HG03575 (cell line): Measurements from ENCODE around the gene PMPCA.

ENCODE experiments used
- ATAC-seq: cut with Tn5 transposase; IDR thresholded peaks from one replicate; pipeline ENCODE4 v1.9.1; 2021; ENCODE audit not compliant: unreplicated experiment, insufficient number of reproducible peaks, low FRiP score; ENCODE audit errors: extremely low read depth

PMPCA gene

DNA sequence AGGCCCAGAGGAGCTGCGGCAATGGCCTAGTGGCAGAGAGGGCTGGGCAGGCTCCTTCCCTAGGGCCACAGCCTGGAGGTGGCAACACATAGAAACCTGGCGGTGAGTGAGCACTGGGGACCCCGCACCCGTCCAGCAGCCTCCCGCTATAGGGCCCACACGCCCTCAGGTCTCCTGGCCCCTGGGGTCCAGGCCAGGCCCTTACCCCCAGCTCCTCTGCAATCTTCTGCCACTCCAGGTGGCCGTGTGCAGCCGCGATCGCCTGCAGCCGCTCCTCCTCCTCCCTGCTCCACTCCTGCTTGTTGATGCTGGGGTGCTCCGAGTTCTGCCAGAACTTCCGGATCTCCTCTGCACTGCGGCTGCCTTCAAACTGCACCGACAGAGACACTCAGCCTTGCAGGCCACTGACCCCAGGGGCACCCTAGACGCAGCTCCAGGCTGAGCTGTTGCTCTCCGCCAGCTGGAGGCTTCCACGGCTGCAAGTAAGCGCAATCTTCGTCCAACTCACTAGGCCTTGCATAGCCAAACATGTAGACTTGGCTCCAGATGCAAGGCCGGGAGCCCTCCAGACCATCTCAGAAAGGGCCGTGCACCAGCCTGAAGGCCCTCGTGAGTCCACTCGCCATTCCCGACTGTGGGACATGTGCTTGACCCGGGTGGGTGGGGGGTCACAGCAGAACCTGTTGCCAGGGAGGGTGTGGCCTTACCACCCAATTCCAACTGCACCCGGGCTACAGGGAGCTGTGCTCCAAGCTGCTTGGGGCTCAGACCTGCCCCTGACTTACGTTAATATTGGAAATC is 18.5 kb upstream of the PMPCA start:
- no peak for ATAC-seq

DNA sequence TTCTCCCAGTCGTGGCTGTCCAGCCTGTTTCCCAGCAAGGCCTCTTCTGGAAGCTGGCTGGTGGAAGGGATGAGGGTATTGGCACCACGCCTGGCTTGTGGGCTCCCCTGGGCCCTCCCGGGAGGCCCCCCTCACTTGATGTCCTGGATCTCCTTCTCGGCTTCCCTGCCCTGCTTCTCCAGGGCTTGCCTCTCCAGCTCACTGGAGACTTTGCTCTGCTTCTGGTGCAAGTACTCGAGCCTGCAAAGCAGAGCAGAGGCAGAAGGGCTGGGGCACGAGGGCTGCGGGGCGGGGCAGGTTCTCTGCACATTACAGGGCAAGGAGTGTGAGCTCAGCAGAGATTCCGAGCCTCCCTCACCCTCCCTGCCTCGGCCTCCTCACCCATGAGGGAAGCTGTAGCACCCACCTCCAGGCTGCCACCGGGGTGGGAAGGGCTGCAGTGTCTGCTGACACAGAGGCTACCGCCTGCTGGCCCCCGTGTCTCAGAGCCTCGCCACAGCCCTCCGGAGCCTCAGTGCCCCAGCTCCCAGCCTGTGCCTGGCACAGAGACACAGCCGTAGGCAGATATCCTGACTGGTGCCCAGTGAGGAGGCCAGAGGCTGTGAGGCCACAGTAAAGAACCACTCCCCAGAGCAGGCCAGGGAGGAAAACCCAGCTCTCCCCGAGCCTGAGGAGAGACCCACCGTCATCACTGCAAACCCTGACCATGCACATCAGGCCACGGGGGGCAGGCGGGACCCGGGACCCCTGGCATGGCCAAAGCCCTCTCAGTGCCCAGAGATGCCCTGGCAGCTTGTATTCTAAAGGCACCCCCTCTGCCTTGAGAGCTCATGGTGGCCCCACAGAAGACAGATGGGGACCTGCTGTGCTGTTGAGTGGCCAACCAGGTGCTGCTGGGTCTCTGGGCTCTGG is 17.7 kb upstream of the PMPCA start:
- no peak for ATAC-seq

DNA sequence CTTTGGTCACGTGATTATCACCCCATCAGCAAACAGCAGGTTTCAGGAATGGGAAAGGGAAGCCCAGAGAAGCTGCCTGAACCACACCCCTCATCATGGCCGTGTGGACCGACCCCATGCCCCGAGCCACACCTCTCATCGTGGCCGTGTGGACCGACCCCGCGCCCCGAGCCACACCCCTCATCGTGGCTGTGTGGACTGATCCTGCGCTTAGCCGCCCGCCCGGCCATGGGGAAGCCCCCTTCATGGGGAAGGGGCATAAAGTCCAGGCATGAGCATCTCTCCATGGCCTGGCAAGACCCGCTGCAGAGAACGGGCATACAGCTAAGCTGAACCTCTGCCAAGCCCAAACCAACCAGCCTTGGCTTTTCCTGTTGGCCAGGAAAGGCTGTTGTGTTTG is 16.9 kb upstream of the PMPCA start:
- ATAC-seq: no peak

DNA sequence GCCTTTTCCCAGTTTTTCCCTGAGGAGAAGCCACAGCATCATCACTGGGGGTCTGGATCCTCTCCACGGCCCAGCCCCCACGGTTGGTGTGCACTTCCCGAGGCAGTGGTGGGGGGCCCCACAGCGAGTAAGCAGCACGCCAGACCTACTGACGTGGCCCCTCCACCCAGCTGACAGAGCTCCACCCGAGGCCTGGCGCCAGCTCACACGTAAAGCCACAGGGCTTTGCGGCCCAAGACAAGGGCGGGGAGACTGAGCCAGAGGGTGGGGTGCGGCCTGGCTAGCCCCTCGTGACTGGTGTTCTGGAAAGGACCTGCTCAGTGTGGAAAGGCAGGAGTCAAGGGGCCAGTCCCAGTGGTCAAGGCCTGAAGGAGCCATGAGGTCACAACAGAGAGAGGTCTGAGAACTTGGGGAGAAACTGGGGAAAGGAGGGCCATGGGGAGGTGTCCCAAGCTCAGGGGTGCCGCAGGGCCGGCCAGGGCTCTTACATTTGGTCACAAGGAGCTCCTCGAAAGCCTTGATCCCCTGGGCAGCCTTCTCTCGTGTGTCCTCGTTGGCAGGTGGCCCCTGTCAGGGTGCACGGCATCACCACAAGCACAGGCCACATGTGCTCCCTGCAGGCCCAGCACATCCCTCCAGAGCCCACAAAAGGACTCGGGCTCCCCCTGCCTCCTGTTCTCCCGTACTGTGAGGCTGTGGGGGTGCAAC is 16.0 kb upstream of the PMPCA start:
- ATAC-seq: no peak

DNA sequence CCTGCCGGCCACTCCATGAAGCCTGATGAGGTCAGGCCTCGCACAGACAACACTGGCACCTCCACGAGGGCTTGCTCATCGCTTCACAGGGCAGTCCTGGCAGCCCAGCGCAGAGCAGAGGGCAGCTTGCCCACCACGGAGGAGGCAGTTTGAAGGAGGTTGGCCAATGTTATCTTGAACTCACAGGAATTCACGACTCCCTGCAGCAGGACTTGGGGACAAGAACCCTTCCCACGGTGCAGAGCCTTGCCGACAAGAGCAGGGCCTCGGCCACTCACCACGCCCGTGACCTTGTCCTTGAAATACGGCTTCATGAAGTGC is 15.5 kb upstream of the PMPCA start:
- ATAC-seq: no peak

DNA sequence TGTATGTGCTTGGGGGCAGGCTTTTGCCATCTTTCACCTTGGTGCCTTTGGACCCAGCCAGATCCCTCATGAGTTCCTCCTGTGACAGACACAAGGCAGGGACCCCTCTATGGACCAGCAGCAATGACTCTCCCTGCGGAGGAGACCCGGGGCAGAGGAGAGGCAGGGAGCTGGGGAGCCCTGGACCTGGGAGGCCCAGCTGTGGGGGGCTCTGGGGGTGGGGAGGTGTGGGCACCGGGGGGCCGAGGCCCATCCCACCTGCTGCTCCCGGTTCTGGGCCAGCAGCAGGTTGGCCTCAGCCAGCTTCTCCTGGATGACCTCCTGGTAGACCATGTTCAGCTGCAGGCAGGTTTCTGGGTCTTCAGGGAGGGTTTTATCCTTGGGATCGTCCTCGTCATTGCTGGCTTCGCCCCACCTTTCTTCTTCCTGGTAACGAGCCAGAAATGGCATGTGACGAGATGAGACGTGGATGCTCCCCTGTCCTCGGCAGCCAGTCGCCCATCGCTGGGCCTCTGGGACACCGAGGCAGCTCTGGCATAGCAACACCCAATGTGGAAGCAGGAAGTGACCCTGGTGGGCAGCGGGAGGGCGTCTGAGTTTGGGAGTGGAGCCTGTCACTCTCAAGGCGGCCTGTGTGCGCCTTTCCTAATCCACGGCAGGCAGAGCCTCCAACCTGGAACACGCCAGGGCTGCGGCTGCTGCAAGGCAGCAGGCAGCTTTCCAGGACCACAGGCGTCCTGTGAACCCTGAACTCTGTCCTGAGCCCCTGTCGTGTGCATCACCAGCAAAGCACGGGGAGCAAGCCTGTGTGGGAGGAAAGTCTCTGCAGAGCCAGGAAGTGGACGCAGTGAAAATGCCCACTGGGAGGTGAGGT is 14.9 kb upstream of the PMPCA start:
- ATAC-seq: no peak

DNA sequence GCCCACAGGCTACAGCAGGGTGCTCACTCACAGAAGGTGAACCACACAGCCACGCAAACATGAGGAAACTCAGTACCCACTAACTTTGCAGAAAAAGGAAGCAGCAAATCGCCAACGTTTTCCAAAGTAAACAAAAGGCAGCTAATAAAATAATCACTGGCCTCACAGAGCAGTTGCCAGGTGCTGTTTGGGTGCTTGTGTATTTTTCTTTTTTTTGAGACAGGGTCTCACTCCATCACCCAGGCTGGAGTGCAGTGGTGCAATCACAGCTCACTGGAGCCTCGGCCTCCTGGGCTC is 14.3 kb upstream of the PMPCA start:
- no peak for ATAC-seq

DNA sequence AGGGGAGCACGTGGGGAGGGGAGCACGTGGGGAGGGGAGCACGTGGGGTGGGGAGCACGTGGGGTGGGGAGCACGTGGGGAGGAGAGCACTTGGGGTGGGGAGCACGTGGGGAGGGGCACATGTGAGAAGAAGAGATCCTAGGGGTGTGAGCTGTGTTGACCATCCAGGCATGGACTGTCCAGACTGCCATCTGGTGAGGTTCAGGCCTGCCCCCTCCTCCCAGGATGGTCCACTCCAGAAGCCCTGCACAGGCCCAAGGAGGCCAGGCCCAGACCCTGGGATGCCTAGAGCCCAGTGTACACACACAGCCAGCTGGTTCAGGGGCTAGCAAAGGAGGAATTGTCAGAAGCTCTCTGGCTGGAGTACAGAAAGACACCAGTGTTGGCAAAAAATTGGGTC is 12.8 kb upstream of the PMPCA start:
- no peak for ATAC-seq

DNA sequence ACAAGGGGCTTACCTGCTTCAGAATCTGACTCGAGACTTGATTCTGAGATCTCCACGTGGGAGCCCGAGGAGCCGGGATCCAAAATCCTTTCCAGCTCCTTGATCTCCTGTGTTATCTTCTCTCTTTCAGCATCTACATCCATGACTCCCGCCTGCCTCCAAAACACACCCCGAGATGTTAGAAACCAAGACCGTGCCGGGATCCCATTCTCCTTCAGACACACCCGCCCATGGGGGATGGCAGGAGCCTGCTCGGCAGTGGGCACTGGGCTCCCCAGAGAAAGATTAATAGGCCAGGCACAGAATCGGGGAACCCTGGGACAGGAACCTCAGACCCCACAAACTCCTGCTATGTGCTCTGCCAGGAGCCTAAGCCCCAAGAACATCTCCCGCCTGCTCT is 12.2 kb upstream of the PMPCA start:
- no peak for ATAC-seq

DNA sequence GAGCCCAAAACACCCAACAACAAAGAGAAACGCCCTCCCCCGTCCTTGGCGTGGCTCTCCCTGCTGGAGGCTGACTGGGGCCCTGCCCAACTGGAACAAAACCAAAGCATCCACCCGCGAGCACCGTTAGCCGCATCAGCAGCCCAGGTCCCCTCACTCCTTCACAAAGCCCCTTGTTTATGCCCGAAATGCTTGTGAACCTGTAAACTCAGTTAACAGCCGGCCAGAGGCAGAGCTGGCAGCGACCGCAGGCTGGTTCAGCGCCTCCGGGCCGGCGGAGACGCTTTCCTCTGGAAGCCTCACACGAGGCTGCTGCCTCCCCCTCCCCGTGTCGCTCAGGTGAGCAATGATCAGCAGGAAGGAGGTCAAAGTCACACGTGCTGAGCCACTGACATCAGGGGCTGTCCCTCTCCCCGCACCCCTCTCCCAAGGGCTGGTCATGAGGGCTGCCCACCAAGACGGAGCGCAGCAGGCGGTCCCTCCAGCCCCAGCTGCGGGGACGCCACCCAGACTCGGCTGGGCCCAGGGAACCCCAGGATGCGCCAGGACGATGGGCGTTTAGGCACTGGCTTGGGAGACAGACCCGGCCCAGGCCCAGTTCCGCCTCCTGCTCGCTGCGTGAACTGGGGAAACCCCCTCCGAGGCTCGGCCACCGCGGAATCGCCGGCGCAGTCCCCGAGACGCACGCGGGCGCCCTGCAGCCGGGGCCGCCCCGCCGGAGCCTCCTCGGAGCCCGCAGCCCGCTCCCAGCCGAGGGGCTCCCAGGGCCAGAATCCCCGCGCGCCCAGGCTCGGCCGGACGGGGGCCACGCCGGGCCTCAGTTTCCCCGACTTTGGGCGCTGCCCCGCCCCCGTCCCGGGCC is 11.1 kb upstream of the PMPCA start:
- ATAC-seq: no peak

DNA sequence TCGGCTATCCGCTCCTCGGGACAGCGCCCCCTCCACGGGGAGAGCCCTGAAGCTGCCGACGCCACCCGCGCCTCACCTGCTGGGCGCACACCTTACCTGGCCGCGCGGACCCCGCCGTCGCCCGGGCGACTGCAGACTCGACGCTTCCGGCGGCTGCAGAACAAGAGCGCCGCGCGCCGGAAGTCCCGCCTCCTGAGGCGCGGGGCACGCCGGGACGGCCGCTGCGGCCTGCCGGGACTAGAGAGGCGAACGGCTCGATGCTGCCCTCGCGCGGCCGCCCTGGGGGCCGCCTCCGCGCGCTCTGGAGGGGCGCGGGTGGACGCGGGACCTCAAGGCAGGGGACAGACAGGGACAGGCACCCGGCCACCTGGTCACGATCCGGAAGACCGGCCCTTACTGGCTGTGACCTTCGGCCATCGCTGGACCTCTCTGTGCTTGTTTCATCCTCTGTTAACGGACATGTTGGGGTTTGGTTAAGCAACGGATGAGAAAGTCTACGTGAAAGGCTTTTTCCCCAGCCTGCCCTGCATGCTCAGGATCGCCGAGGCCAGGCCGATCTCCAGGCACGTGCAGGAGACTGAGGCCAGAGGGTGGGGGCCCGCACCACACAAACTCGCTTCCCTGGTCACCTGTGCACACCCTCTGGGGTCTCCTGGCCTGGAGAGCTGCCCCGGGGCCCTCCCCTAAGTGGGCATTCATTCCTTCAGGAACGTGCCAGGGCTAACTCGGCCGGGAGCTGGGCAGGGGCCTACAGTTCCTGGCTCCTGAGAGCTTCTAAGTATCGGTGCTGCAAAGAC is 10.2 kb upstream of the PMPCA start, which contains the start of gene SNAPC4:
SNAPC4 (minus strand) TSS at position 133 of the 797 bp plus-strand sequence. CDS start 1,742 bp downstream, outside the sequence.
- ATAC-seq: no peak

DNA sequence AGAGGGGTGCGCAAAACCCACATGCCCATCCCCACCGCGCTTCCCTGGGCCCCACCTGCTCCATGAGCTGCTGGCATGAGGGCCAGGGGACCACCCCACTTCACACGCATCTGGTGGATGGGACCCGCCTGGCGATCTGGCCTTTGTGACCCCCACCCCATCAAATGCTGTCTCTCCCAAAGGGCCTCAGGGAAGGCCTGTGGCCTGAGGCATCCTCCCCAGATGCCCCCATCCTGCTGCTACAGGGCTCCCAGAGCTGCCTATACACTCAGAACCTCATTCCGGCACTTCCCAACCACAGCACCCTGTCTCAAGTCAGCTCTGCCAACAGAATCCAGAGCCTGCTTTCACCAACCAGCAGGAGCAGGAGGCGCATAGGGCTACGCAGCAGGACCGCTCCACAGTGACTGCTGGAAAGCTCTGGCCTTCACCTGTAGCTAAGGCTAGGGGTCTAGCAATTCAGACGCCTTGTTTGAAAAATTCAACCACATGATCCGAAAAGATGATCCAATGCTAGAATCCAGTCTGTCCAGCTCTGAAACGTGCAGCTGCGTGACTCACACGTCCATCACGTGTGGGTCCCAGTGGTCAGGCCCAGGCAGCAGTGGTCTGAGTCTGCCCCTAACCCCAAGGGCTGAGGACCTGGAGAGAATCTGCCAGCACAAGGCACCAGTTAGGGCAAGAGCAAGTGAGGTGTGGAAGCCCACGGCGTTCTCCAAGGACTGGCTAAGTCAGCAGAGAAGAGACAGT is 9.1 kb upstream of the PMPCA start:
- no peak for ATAC-seq

DNA sequence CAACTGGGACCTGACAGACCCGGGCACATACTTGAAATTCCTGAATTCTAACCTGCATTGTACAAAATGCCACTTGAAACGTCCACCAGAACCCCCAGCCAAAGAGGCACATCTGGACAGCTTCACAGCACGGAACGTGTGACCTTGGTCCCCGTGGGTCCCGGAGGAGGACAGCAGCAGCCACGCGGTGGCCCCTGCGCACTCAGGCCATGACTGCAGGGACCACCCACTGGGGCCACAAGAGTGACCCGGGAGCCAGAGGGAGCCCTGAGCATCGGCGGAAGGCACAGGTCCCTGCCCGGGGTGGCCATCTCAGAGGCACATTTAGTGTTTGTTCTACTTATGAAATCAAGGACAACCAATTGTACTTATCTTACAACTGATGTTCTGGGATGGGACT is 8.4 kb upstream of the PMPCA start:
- no peak for ATAC-seq

DNA sequence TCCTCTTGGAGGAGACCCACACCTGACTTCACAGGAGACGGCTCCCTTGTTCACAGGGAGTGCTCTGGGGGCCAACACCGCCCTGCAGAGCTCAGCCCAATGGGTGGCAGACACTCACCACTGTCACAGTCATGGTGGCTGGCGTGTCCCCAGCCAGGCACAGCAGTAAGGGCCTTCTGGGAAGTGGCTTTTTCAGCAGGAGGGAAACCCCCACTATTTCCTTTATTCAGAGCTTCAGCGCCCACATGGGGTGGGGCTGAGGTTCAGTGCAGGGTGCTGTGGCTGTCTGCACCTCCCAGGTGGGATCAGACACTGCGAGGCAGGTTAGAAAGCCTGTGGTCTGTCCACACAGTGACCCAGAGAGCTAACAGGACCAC is 6.9 kb upstream of the PMPCA start:
- ATAC-seq: no peak

DNA sequence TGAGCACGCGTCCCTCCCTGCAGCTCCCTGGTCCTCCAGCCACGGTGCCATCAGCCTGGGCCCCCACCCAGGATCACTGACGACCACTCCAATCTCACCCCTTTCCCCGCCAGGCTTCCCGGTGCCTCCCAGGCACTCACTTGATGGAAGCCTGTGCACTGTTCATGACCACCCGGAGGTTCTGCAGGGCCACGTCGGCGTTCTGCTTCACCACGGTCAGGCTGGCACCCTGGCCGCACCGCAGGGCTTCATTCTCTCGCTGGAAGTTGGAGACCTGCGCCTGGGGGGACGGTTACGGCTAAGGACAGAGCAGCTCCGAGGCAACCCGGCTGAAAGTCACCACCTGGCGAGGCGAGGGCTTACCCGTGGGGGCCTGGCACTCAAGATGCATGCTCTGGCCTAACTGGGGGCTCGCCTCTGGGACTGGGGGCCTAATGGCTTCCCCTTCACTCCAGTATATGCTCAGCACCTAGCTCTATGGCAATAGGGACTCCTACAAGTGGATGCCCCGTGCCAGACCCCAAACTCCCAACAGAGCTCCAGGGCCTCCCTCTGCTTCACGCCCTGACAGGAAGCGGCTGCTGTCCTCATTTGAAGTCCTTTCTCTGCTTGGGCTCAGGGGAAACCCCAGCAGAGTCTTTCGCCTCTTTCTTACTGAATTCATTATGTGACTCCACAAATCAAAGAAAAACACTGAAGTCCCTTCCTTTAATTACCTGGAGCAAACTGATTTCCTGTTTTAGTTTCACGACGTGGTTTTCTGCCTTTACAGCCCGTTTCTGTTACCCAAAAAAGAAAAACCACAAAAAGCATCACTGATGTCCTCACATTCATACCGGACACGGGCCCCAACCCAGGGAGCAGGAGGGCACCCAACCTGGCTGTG is 6.3 kb upstream of the PMPCA start:
- ATAC-seq: no peak

DNA sequence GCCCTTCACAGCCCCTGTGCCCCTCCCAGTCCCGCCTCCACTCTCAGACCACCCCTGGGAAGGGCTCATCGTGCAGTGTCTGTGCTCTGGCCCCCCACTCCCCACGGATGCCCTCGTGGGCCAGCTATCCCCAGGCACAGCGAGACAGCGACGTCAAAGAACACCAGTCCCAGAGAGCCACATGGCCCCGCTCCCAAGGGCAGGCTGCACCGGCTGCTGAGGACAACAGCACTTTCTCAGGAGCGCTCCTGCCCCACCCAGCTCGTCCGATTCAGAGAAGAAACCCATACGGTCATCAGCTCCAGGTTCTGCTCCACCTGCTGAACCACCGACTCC is 5.7 kb upstream of the PMPCA start:
- ATAC-seq: no peak
